OCI-M1 (cell line): ENCODE data around the gene MMEL1.
"Not testable (repeated sequence)": the region's sequence is repeated elsewhere in the genome, so short reads cannot be mapped to it uniquely, and the experiment has no call there.

ENCODE experiments used
- DNase-seq: peaks from one replicate; lab custom pipeline; 2025; lab: John Stamatoyannopoulos, UW

Gene MMEL1

DNA sequence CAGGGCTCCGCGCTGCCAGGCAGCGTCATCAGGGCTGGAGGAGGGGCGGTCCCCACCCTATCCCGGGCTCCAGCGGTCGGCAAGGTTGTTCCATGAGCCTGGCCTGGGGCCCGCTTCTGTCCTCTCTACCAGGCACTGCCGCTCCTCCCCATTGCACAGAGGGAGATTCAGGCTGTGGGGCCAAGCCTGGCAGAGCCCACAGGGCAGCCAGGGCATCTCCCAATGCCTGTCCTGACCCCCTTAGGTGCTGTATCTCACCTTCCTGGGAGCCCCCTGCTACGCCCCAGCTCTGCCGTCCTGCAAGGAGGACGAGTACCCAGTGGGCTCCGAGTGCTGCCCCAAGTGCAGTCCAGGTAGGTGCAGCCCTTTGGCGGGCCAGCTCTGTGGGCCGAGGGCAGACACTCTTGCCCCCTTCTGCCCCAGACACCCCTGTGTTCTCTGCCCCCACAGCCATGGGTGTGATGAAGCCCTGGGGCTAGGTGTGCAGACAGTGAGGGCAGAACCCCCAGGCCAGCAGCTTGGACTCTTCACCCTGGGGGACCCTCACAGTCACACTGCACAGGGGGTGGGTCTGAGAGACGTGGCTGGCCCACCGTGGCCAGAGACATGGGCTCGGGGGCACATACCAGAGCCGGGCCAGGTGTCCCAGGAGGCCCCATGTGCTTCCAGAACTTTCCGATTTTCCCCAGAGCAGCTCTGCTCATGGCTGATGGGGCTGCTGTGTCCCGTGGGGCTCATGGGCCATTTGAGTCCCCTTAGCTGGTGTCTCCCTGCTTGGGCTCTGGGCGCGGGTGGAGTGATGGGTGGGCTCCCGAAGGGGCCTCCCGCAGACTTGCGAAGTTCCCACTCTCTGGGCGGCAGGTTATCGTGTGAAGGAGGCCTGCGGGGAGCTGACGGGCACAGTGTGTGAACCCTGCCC, 75.1 kb downstream of the MMEL1 start:
- DNase-seq = no peak

DNA sequence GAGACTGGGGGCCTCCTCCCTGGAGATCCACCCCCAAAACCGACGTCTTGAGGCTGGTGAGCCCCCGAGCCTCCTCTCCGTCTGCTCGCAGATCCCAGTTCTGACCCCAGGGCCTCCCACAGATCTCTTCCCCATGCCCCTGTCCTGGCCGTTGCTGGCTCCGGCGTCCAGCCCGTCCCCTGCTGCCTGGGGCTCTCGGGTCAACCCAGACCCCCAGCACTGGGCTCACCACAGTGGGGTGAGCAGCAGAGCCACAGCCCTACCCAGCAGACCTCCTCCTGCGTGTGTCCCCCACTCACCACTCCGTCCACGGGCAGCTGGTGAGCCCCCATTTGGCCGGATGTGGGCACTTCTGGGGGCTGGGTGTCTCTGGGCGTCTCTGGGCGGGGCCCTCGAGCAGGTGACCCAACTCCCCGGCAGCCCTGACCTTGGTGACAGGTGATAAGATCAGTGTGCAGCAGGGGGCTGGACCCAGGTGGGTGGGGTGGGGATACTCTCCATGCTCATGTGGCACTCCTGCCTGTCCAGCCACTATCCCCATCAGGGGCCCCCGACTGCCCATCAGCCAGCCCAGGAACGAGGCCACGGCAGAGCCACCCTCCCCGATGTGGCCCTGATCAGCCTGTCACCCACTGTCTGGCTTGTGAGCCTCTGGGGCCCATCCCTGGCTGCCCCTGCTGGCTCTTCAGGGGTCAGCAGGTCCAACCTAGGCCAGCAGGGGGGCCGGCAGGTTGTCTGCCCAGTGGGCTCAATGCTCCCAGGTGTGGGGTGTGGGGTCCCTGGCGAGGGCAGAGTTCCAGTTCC, 75.9 kb downstream of the MMEL1 start:
- DNase-seq = peak; percentile 67

DNA sequence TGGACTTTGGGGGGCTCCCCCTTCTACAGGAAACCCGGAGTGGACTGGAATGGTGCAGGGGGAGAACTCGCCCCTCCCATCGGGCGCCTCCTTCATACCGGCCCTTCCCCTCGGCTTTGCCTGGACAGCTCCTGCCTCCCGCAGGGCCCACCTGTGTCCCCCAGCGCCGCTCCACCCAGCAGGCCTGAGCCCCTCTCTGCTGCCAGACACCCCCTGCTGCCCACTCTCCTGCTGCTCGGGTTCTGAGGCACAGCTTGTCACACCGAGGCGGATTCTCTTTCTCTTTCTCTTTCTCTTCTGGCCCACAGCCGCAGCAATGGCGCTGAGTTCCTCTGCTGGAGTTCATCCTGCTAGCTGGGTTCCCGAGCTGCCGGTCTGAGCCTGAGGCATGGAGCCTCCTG, 76.5 kb downstream of the MMEL1 start, which contains the start of gene TNFRSF14:
TNFRSF14 (plus strand) TSS at position 95 of the 401 bp plus-strand sequence; CDS start at position 389, 294 bp downstream.
- peak; percentile 84 for DNase-seq

DNA sequence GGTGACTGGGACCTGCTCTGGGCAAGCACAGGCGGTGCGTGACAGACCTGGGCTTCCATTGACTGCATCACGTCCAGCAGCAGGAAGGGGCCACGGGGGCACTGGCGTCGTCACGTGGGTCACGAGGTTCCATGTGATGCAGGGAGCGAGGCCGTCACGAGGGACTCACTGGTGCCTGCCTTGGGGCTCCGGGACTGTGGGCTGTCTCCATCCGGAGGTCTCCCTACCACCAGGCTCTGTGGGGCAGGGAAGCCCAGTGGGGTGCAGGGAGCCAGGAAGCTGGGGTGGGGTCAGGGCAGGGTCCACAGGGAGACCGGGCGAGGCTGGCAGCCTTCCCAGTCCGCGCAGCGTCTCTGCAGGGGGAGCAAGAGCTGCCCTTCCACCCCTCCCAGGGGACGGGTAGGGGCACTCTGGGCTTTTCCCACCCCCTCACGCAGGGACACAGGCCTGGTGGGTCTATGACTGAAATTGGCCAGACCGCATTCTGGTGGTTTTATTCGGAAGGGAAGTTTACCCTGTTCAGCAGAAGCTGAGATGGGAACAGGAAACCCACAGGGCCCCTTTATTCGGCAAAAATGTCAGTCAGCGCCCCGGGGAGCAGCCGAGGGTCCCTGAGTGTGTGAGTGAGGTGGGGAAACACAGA, 77.1 kb downstream of the MMEL1 start:
- DNase-seq = peak; percentile 75

DNA sequence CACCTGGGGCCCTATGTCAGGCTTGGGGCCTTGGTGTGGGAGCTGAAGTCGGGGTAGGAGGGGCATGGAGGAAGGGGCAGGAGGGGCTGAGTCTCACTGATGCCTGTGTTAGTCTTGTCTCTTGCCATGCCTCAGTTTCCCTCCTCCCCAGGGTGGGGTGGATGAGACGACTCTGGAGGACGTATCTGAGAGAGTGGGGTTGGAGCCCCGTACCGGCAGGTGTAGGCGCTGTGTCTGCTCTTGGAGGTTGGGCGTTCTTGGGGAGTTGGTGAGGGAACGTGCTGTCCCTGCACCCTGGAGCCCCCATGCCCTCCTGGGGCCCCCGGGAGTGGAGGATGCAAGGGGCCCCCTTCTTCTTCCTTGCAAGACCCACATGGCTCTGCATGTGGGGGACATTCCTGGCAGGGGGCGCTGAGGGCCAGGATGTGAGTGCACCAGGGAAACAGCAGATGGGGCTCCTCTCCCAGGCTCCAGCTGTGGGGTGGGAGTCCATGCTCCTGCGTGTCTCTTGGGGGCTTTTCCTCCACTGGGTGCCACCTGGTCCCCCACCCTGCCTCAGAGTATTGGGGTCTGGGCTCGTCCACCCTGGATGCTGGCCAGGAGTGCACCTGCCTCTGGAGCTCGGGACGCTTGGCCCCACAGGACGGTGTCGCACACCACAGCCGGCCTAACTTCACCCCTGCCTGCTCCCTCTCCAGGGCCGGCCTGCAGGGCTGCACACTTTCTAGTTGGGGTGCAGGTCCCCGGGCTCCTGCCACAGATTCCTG, 78.0 kb downstream of the MMEL1 start:
- peak; percentile 33 for DNase-seq

DNA sequence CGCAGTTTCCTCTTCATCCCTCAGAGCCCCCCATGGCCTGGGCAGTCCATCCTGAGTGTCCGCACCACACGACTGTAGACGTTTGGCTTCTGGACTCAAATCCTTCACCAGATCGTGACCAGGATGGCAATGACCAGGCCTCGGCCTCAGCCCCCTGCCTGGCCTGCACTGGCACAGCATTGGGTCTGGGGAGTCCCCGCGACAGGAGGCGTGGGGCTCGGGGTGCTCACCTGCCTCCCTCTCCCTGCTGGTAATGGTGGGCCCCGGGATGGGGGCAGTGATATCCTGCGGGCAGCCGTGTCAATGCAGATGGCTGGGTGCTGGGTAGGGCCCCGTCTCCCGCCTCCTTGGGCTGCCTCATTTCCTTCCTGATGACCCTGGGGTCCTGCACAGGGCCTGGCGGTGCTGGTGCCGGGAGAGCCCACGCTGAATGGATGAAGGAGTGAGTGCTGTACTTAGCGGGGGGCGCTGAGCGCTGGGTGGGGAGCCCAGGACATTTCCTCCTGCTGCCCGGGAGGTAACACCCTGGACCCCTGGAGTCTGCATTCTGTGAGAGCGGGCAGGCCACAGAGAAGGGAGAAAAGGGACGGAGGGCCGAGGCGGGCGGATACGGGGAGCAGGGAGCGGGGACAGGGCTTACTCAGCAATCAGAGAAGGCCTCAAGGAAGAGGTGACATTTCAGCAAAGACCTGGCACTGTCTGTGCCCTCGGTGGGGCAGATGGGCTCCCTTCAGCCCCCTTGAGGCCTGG, 78.8 kb downstream of the MMEL1 start:
- DNase-seq = no peak

DNA sequence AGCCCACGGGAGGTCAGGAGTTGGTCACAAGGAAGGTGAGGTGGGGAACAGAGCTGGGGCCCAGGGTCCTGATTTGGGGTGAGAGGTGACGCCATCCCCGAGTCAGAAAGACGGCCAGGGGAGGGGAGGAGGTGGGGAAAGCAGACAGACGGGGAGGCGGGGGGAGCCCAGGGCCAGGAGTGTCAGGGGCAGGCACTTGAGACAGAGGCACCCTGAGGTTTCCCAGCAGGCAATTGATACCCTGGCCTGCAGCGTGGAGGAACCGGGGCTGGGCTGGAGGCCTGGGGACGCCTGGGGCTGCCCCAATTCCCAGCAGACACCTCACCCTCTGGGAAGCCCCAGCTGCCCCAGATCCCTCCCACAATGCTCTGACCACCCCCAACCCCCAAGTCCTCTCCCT, 79.7 kb downstream of the MMEL1 start:
- not testable (repeated sequence) for DNase-seq

DNA sequence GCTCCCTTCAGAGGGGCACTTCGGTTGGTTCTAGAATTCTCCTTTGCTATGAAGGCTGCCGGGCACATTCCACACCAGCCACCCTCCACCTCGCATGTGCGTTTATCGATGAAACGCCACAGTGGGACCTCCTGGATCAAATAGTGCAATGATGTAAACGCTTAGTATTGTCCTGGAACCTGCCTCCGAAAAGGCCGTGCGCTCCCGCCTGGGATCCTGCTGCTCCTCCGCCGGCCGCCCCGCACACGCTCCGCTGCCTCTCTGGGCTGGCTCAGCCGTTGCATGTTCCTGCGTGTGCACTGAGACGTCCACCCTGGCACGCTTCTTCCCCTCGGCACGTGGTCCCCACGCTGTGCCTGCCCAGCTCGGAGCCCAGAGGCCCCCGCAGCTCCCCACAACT, 80.6 kb downstream of the MMEL1 start:
- no peak for DNase-seq

DNA sequence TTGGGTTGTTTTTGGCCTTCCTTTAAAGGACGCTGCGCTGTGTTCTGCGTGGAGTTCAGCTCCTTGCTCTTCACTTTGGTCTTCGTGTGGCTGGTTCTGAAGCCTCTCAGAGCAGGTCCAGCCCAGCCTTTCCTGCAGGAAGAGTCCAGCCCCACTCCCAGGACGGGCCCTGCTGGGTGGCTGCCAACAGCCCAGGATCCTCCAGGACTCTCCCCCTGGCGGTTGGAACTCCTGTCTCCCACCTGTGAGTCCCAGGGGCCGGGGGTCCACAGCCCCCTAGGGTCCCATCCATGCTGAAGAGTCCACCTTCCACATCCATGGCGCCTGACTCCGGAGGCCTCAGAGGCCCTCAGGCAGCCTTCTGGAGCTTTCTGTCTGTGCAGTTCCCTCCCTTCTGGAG, 81.3 kb downstream of the MMEL1 start:
- DNase-seq = not testable (repeated sequence)

DNA sequence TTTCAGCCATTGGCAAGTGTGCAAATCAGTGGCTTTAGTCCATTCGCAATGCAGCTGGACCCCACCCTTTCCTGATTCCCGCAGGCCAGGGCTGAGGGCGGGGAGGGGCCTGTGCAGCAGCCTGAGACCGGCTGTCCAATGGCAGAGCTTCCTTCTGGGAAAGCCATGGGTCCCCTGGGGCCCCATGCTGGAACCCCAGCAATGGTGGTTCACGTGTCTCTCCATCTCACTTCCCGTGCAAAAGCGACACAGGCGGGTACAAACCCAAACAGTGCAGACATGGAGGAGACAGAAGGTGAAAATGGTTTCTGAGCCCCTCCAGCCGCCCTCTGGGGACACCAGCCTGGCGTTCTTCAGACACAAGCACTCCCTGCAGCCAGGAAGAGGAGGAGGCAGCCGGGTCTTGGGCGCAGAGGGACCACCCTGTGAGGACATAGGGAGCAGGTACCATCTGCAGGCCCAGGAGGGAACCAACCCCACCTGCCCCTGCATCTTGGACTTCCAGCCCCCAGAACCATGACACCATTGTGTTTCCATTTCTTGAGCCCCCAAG, 82.4 kb downstream of the MMEL1 start:
- DNase-seq = not testable (repeated sequence)

DNA sequence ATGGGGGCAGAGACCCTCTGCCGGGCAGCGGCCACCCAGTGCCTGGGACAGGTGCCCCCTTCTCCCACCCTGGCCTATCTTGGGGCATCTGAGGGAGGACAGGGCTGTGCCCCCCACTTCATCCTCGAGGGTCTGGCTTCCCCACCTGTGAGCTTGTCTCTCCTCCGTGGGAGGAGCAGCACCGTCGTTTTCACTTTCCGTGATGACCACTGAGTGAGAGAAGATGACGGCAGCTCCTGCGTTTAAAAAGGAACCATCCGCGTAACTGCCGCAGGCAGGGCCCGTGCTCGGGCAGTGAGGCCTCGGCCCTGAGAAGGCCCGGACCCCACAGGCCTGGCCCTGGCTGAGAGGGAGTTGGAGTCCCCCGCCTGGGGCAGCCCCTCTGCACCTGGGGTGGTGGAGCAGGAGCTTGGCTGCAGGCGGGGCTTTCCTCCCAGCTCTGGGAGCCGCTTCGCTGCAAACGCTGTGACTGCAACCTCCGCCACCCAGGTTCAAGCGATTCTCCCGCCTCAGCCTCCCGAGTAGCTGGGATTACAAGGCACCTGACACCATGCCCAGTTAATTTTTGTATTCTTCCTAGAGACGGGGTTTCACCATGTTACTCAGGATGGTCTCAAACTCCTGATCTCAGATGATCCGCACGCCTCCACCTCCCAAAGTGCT, 83.3 kb downstream of the MMEL1 start:
- DNase-seq = not testable (repeated sequence)

DNA sequence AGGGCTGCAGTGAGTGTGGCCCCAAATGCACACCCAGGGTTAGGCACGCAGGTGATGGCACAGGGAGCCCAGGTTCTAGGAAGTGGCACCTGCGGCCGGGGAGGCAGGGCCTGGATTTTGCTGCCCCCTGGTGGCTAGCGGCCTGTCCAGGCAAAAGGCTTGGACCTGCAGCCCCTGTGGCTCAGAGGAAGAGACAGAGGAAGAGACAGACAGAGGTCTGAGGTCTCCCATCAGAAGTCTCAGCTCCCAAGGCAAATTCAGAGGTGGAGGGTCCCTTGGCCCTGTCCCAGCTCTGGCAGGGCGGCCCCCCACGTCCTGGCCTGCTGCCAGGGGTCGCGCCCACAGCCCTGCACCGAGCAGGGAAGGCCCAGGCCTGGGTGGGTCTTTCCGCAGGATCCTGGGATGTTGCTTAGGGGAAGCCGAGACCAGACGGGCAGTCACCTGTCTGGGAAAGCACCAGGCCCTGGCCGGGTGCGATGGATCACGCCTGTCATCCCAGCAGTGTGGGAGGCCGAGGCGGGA, 84.7 kb downstream of the MMEL1 start:
- DNase-seq = peak; percentile 89

DNA sequence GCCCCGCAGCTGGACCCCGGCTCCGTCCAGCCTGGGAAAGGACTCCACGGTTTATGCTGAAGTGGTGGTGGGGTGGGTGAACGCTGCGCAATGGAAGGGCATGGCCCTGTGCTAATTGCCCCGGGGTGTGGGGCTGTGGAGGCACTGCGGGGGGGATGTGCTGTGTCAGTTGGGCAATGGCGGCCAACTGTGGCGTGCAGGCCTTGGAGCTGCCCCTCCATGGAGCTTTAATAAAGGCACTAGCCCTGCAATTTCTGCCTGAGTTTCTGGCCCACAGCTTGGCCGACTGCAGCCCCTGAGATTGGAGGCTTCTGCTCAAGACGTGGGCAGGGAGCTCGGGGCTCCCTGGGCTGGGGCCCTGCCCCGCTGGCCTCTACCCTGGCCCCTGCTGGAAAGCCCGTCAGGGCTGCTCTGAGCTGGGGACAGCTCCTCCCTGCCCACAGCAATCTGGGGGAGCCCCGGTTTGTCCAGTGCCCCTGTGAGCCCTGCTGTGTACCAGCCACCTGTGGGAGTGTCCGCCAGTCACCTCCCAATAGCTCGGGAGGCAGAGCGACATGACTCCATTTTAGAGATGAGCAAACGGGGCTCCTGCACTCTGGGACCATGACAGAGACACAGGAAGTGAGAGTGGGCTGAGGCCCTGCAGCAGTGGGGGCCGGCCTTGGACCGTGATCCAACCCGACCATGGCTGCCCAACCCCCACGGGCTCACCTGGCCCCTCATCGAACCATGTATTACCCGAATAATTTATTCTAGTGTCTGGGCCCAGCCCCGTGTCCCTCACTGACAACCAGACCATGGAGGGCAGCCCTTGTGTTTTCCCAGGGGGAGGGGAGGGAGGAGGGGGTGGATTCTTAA, 85.4 kb downstream of the MMEL1 start:
- DNase-seq = peak; percentile 59

DNA sequence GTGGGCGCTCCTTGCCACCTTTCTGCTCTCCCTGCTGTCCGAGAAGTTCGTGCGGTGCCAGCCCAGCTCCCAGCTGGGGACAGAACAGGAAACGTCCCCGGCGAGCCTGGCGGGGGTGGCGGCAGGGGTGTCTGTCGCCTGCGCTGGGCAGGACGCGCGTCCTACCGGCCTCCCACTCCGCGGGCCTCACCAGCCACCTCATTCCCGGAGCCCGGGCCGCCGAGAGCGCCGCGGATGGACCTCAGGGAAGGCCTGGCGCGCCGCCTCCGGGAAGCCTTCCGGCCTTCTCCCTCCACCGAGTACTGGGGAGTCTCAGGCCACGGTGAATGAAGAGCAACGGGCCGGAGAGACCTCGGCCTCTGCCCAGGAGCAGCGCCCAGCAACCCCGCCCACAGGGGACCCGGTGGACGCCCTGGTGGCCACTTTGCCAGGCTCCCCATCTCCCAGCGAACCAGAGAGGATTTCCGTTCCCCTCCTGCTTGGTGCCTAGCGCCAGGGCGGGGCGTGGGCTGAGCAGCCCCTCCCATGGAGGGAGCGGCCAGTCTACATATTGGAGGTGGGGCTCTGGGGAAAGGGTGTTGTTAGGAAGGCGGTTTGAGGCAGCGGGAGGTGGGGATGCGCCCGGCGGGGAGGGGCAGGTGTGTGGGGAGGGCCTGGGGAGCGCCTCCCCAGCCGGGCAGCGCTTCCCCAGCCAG, 86.2 kb downstream of the MMEL1 start:
- DNase-seq = peak; percentile 93

DNA sequence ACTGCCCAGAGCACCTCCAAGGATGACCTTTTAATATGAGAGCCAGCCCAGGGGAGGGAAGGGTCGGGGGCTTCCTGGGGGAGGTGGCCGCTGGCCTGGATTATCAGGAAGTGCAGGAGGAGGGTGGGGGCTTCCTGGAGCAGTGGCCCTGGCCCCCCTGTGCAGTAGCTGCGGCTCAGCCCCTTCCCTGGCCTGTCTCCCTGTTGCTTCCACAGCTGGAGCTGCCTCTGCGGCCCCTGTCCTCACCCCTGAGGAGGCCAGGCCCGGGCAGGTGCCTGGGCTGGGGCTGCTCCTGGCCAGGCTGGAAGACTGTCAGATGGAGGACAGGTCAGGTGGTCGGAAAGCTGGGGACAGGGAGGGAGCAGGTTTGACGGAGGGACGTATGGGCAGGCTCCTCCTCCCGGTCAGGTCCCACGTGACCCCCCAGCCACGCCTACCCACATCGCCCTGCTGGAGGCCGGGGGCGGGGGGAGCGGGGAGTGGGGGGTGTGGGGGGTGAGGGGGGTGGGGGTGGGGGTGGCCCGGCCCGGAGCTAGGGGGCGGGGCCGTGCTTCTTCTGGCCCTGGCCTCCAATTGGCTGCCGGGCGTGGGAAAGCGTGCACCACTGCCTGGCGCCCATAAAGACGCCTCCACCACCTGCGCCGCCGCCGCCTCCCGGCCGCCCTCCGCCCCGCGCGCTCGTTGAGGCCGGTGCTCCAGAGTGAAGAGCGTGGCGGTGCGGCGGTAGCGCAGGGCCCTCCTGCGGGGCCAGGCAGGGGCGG, 86.9 kb downstream of the MMEL1 start:
- peak; percentile 94 for DNase-seq

DNA sequence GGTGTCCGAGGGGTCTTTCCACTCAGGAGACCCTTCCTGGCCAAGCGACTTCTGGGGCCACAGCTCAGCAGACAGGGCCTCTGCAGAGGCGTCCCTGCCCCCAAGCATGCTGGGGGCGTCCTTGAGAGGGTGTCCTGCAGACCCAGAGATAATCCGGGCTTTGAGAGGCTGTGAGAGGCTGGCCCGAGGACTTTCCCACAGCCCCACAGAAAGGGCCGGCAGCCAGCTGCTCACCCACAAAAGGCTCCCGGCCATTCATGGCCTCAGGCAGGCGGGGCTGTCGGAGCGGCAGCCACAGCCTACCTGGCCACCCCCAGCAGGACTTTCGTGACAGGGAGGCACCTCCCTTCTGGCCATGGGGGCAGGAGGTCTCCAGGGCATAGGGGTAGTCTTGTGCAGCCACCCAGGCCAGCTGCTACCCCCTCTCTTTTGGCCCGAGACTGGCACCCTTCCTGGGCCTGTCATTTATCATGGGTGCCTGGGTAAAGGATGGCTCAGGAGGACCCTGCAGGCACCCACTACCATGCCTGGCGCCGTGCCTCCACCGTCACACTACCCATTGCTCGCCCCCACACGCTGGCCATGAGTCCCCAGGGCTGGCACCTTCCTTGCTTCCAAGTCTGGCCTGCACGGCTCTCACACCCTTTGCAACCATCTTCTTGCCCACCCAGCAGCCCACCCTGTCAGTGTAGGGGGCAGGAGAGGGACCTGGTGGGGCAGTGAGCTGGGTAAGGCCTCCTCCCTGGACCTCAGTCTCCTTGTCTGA, 87.8 kb downstream of the MMEL1 start:
- peak; percentile 22 for DNase-seq
